Activated naive CD8-positive, alpha-beta T cell treated with anti-CD3 and anti-CD28 coated beads, Interleukin-2, amount 50 U/mL, for 24 hours (primary cell): ENCODE results near the gene KNOP1.

Experiments used
- ATAC-seq: fragments of 150-1000 bp; cut with Tn5 transposase; one replicate; pipeline ENCODE4 v1.10.0; 2021
- DNase-seq: peaks from one replicate; pipeline ENCODE4 v3.0.0; 2021
- H3K27ac Mint-ChIP-seq: one replicate; pipeline ENCODE4 v1.8.0; 2021; ENCODE audit warnings: mild to moderate bottlenecking, mixed read lengths
- H3K27me3 Mint-ChIP-seq: one replicate; pipeline ENCODE4 v1.8.0; 2021; ENCODE audit warnings: mixed read lengths
- H3K36me3 Mint-ChIP-seq: one replicate; pipeline ENCODE4 v1.8.0; 2021; ENCODE audit warnings: low read depth, mixed read lengths
- H3K4me1 Mint-ChIP-seq: one replicate; pipeline ENCODE4 v1.8.0; 2021; ENCODE audit warnings: mixed read lengths
- H3K4me3 Mint-ChIP-seq: one replicate; pipeline ENCODE4 v1.8.0; 2021; ENCODE audit warnings: mild to moderate bottlenecking, moderate library complexity, mixed read lengths
- H3K9me3 Mint-ChIP-seq: one replicate; pipeline ENCODE4 v1.8.0; 2021; ENCODE audit warnings: mixed read lengths

KNOP1 gene

DNA sequence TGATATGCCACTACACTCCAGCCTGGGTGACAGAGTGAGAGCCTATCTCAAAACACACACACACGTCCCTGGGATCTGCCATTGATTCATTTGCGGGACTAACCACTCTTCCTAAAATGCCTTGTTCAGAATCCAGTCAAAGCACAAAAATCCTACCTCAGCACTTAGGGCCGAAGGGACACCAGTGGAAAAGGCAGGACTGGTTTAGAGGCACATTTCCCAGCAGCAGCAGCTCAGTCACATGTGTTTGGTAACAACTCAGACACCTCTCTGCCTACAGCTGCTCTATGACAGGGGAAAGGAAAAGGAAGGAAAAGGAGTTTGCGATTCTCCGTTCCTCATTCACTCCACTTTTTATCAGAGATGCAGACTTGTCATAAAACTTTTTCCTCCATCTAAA lies 12.2 kb downstream of the KNOP1 start:
- Mint-ChIP-seq H3K4me3 (no peak overlapping the region), H3K9me3 (no peaks in the 10 kb centered on the region), H3K4me1 (peaks cover 3% of the 10 kb centered on the region), H3K27ac (no peak overlapping the region), H3K36me3 (peaks cover 55% of the 10 kb centered on the region), H3K27me3 (no peaks in the 10 kb centered on the region)
- DNase-seq (no peak), ATAC-seq (no peak)

DNA sequence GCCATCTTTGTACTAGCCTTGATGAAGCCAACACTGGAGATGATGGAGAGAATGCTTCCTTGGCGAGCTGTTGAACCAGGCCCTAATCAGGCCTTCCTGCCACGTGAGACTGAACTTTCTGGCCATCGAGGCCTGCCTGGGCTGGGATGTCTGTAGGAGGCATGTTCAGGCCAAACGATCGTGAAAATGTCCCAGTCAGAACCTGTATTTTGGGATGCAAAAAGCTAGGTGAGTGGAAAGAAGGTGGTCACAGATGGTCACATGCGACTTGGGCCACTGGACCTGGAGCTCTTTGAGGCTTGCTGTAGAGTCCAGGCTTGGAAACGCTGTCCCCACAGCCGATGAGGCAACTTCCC lies 12.9 kb downstream of the KNOP1 start:
- H3K9me3 Mint-ChIP-seq: no peaks in the 10 kb centered on the region
- H3K36me3 Mint-ChIP-seq: peaks cover 62% of the 10 kb centered on the region
- H3K4me1 Mint-ChIP-seq: peaks cover 3% of the 10 kb centered on the region
- peak overlapping the region; percentile 46 for H3K27ac Mint-ChIP-seq
- no peak for ATAC-seq
- H3K4me3 Mint-ChIP-seq: no peak overlapping the region
- DNase-seq: no peak
- H3K27me3 Mint-ChIP-seq: no peaks in the 10 kb centered on the region

DNA sequence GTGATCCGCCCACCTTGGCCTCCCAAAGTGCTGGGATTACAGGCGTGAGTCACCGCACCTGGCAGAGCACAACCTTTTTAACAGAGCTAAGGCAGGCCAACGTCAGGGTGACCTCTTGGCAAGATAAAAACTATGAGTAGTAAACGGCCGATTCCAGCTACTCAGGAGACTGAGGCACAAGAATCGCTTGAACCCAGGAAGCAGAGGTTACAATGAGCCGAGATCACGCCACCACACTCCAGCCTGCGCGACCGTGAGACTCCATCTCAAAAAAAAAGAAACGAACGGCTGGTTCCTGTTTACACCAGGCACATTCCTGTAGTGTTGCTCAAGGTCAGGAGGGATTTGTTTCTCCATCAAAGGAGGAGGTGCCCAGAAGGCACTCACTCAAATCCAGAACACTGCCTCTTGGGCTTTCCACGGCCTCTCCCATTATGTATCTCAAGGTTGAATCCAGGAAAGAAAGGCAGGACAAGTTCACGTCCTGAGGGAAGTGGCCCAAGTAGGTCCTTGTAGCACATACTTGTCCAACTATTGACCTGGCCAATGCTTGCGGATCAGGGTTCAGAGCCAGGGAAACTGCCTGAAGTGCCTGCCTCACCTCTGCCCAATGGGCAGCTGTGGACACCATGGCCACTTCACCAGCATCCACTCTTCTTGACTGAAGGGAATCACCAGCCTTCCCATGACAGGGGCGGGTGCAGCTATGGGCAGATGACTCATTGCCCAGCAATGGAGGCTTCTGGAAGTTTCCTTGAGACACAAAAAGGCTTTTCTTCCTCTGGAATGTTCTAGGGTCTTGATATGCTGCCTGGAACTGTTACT lies 13.5 kb downstream of the KNOP1 start:
- H3K36me3 Mint-ChIP-seq: peaks cover 66% of the 10 kb centered on the region
- no peaks in the 10 kb centered on the region for H3K9me3 Mint-ChIP-seq
- H3K4me1 Mint-ChIP-seq: peaks cover 4% of the 10 kb centered on the region
- ATAC-seq: no peak
- H3K4me3 Mint-ChIP-seq: no peak overlapping the region
- no peaks in the 10 kb centered on the region for H3K27me3 Mint-ChIP-seq
- H3K27ac Mint-ChIP-seq: peak overlapping the region; percentile 46
- DNase-seq: no peak

DNA sequence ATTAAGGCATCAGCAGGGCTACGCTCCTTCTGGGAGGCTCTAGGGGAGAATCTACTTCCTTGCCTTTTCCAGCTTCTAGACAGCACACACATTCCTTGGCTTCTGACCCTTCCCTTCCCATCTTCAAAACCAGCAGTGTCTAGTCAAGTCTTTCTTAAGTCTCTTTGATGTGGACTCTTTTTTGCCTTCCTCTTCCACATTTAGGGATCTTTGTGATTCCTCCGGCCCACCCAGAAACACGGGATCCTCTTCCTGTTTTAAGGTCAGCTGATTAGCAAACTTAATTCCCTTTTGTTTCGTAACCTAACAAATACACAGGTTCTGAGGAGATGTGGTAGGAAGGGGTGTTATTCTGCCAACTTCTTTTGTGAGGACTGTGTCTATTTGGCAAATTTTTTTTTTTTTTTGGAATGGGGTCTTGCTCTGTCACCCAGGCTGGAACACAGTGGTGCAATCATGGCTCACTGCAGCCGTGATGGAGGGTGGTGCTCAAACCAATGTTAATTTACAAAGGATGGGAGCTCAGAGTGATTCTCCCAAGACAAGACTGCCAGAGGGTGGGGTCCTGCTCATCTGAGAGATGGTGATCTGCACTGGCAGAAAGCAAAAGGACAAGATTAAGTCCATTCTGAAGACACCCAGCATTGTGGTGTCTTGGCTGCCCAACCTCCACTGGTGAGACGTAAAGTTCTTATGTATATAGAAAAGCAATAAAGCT lies 14.7 kb downstream of the KNOP1 start:
- peaks cover 69% of the 10 kb centered on the region for H3K36me3 Mint-ChIP-seq
- no peak overlapping the region for H3K4me3 Mint-ChIP-seq
- H3K4me1 Mint-ChIP-seq: peaks cover 16% of the 10 kb centered on the region
- no peaks in the 10 kb centered on the region for H3K27me3 Mint-ChIP-seq
- no peak for ATAC-seq
- DNase-seq: no peak
- no peaks in the 10 kb centered on the region for H3K9me3 Mint-ChIP-seq
- no peak overlapping the region for H3K27ac Mint-ChIP-seq

DNA sequence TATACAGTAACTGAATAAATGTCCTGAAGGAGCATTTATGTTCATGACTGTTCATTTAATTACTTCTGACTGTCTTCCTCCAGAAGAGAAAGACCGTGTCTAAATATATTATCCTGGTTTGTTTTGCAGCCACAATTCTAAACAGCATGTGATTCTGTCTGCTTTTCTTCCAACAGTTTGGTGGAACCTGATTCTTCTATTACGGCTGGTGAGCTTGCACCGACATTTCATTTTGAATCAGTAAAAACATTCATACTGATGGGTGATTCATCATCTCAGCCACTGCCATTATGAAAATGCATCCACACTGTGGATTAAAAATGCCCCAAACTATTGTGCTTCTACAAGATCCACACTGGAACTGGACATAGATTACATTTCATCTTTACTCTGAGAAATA lies 16.9 kb downstream of the KNOP1 start:
- Mint-ChIP-seq H3K4me3 (no peak overlapping the region), H3K4me1 (peaks cover 35% of the 10 kb centered on the region), H3K27me3 (no peaks in the 10 kb centered on the region), H3K27ac (peak overlapping the region; percentile 20), H3K9me3 (no peaks in the 10 kb centered on the region), H3K36me3 (peaks cover 74% of the 10 kb centered on the region)
- DNase-seq: no peak
- no peak for ATAC-seq

DNA sequence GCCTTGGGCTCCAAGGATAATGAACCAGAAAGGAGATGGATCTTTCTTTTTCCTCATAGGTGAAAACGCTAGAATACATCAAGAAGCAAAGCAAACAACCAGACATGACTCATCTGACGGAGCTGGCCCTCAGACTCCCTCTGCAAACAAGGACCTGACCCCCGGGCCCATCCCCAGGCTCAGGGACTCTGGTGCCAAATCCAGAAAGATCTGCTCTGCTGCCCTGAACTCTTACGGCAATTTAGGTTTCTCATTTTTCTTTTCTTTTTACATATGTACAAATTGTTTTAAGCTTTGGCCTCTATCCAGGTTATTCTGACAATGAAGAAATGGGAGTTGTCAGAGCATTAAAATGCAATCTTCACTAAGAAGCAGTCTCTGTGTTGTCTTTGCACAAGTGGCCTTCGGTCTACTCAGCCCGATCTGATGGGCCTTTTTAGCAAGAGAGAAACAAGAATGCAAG lies 17.7 kb downstream of the KNOP1 start:
- H3K27ac Mint-ChIP-seq: no peak overlapping the region
- no peak for ATAC-seq
- H3K4me3 Mint-ChIP-seq: no peak overlapping the region
- H3K27me3 Mint-ChIP-seq: no peaks in the 10 kb centered on the region
- DNase-seq: no peak
- peaks cover 36% of the 10 kb centered on the region for H3K4me1 Mint-ChIP-seq
- peaks cover 67% of the 10 kb centered on the region for H3K36me3 Mint-ChIP-seq
- no peaks in the 10 kb centered on the region for H3K9me3 Mint-ChIP-seq

DNA sequence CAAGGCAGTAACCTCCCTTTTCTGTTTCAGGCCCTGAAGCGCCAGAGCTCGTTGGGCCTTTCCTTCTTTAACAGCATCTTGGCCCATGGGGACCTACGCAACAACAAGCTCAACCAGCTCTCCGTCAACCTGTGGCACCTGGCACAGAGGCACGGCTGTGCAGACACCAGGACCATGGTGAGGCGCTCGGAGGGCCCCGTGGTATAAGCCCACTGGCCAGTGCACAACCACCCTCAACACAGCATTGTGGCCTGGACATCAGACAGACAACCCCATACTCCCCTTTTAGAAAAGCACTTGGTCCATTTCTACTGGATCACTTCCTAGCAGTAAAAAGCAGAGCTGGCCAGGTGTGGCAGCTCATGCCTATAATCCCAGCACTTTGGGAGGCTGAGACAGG lies 18.6 kb downstream of the KNOP1 start:
- Mint-ChIP-seq H3K9me3 (no peaks in the 10 kb centered on the region), H3K27ac (no peak overlapping the region), H3K36me3 (peaks cover 64% of the 10 kb centered on the region), H3K4me3 (no peak overlapping the region), H3K27me3 (no peaks in the 10 kb centered on the region), H3K4me1 (peaks cover 40% of the 10 kb centered on the region)
- ATAC-seq (no peak), DNase-seq (no peak)

DNA sequence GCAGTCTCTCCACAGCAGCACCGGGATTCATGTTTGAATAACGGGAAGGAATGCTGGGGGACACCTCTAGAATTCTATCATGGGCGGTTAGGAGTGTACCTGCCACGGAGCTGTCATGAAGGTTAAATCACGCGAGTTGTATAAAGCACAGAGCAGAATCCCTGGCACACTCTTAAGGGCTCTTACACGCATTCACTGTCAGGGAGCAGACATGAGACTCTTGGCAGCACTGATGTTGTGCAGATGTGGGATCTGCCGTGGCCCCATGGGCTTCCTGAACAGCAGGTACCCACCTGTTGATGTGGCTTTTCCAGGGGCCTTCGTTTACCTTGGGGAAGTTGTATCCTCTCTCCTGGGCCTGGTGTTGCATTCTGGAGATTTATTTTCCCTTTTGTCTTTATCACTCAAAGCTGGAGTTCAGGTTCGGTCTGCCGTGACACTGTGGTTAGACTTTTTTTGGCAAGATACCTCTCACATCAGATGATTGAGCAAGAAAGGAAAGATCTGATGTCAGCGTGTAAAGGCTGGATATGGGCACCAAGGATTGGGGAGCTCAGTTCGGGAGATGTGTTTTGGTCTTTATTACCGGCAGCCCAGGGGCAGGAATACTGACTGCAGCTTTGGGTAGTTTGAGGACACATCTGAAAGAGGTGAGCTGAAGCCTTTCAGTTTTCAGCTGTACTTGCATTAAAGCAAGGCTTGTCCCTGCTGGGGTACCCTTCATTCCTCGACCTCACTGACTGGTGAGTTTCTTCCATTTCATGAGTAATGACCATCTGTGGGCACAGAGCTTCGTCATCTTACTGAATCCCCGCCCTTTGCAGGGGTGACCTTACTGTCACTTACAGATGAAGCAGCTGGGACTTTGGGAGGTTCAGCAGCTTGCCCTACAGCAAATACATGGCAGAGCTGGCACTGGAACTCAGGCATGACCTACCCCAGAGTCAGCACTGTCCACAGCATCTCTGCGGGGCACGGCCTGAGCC lies 19.3 kb downstream of the KNOP1 start:
- peaks cover 61% of the 10 kb centered on the region for H3K36me3 Mint-ChIP-seq
- H3K27me3 Mint-ChIP-seq: no peaks in the 10 kb centered on the region
- peaks cover 40% of the 10 kb centered on the region for H3K4me1 Mint-ChIP-seq
- H3K27ac Mint-ChIP-seq: no peak overlapping the region
- ATAC-seq: peak; percentile 79
- no peaks in the 10 kb centered on the region for H3K9me3 Mint-ChIP-seq
- no peak for DNase-seq
- H3K4me3 Mint-ChIP-seq: no peak overlapping the region

DNA sequence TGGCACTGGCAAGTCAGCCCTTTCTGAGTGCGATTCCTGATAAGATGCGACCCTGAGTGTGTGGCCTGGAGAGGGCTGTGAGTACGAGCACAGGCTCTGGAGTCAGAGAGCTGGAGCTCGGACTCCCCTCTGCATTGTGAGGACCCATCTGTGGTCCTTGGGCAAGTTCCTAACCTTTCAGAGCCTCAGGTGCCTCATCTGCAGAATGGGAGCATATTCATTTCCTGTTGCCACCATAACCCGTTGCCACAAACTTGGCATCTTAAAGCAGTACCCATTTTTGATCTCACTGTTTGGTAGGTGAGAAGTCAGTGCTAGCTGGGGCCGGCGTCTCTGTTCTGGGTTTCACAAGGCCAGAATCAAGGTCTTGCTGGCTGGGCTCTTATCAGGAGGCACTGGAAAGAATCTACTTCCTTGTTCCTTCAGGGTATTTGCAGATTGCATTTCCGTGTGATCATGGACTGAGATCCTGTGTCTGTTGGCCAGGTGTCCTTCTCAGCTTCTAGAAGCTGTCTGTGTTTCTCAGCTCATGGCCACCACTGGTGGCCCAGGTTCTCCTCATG lies 20.2 kb downstream of the KNOP1 start:
- ATAC-seq: no peak
- Mint-ChIP-seq H3K27ac (no peak overlapping the region), H3K9me3 (no peaks in the 10 kb centered on the region), H3K4me3 (no peak overlapping the region), H3K27me3 (no peaks in the 10 kb centered on the region), H3K4me1 (peaks cover 40% of the 10 kb centered on the region), H3K36me3 (peaks cover 59% of the 10 kb centered on the region)
- DNase-seq: no peak

DNA sequence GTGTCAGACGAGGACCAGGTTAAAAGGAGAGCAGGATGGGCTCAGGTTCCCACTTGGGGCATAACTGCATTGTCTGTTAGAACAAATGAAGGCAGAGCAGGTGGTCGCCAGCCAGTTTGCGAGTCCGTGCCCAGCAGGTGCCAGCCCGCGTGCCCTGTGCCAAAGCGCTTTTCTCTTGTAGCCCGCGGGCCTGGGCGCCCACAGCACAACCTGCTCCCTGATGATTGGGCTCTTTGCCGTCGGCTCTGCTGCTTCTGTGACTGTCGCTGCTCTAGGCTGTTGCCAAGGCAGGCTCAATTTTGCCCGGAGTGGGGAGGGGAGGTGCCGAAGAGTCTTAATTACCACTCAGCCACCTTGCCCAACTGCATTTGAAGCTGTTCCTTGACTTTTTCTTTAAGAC lies 21.1 kb downstream of the KNOP1 start:
- no peak for ATAC-seq
- no peaks in the 10 kb centered on the region for H3K27me3 Mint-ChIP-seq
- H3K4me1 Mint-ChIP-seq: peaks cover 40% of the 10 kb centered on the region
- H3K27ac Mint-ChIP-seq: no peak overlapping the region
- H3K36me3 Mint-ChIP-seq: peaks cover 52% of the 10 kb centered on the region
- no peaks in the 10 kb centered on the region for H3K9me3 Mint-ChIP-seq
- no peak for DNase-seq
- no peak overlapping the region for H3K4me3 Mint-ChIP-seq

DNA sequence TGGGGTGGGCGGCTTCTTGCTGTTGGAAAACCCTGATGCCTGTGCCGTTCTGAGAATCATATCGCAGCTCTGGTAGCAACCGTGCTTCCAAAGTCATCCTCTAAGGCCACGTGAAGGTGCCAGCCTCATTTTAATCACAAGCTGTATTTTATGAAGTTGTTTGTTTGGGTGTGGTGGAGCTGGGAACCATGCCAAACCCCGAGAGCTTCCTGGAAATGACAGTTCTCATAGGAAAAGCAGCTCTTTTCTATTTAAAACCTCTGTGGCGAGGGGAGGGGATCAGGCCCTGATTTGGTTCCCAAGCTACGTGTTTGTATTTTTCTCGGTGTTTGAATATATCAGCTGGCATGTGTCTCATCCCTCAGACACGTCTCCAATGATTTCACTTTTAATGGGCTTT lies 21.7 kb downstream of the KNOP1 start:
- ATAC-seq (peak; percentile 16), DNase-seq (peak; percentile 23)
- H3K4me3 Mint-ChIP-seq: no peak overlapping the region
- H3K4me1 Mint-ChIP-seq: peaks cover 44% of the 10 kb centered on the region
- no peaks in the 10 kb centered on the region for H3K27me3 Mint-ChIP-seq
- H3K9me3 Mint-ChIP-seq: no peaks in the 10 kb centered on the region
- H3K27ac Mint-ChIP-seq: no peak overlapping the region
- H3K36me3 Mint-ChIP-seq: peaks cover 52% of the 10 kb centered on the region

DNA sequence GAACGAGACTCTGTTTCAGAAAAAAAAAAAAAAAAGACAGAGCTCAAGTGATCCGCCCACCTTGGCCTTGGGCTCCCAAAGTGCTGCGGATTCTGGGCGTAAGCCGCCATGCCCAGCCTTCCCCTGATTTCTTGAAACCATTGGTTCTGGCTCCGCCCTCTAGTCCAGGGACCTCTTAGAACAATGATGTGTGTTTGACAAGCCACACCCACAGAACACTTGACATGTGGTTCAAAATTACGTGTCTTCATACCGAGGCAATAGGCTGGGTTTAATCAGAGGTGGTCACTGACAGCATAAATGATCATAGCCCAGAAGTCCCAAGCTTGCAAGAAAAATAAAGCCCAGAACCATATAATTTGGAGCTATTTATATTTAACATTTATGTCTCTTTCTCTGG lies 23.0 kb downstream of the KNOP1 start:
- peaks cover 40% of the 10 kb centered on the region for H3K36me3 Mint-ChIP-seq
- no peak overlapping the region for H3K4me3 Mint-ChIP-seq
- ATAC-seq: no peak
- H3K9me3 Mint-ChIP-seq: no peaks in the 10 kb centered on the region
- no peak for DNase-seq
- H3K27me3 Mint-ChIP-seq: no peaks in the 10 kb centered on the region
- peaks cover 47% of the 10 kb centered on the region for H3K4me1 Mint-ChIP-seq
- no peak overlapping the region for H3K27ac Mint-ChIP-seq

DNA sequence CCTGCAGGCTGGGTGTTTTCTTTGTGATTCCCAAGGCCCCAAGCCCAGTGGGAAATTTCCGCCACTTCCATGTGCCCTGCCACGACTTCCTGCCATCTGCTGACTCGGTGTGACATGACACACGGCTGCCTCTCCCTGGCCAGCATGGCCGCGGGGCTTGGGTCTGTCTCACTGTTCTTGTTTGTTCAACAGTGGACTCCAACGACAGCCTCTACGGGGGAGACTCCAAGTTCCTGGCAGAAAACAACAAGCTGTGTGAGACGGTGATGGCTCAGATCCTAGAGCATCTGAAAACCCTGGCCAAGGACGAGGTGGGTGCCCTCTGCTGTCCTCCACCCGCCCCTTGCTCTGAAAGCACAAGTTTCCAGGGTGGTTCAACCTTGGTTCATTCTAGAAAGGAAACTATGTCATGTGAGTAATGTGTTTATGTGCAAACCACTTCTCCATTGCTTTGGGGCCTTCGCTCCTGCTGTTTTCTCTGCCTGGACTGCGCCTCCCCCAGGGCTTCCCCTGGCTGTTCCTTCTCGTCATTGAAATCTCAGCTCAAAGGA lies 26.8 kb downstream of the KNOP1 start:
- no peak overlapping the region for H3K4me3 Mint-ChIP-seq
- ATAC-seq (no peak), DNase-seq (no peak)
- peaks cover 29% of the 10 kb centered on the region for H3K36me3 Mint-ChIP-seq
- no peaks in the 10 kb centered on the region for H3K9me3 Mint-ChIP-seq
- peaks cover 25% of the 10 kb centered on the region for H3K4me1 Mint-ChIP-seq
- no peak overlapping the region for H3K27ac Mint-ChIP-seq
- H3K27me3 Mint-ChIP-seq: no peaks in the 10 kb centered on the region

DNA sequence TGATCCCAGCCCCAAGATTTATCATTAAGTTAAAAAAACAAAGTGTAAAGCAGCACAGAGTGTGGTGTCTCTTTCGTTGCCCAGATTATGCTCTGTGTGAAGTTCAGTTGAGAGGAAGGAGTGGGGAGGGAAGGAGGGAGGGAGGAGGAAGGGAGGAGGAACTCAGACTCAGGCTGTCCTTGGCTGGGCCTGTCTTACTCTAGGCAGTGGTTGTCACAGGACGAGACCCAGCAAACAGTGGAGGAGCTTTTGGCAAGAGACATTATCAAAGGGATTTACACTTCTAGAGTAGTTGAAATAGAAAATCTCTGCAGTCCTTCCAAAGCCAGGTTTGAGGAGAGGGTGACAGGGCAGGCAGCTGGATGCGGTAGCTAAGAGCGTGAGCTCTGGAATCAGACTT lies 27.8 kb downstream of the KNOP1 start:
- ATAC-seq: no peak
- no peaks in the 10 kb centered on the region for H3K27me3 Mint-ChIP-seq
- no peak for DNase-seq
- H3K9me3 Mint-ChIP-seq: peaks cover 4% of the 10 kb centered on the region
- H3K4me1 Mint-ChIP-seq: peaks cover 20% of the 10 kb centered on the region
- H3K4me3 Mint-ChIP-seq: no peak overlapping the region
- H3K27ac Mint-ChIP-seq: no peak overlapping the region
- peaks cover 33% of the 10 kb centered on the region for H3K36me3 Mint-ChIP-seq
